ENCODE data around the gene RBM22. TPM values are rescaled to one million over a fixed set of nuclear protein-coding genes. Genes with fewer than 3 reads are reported as not detected.
A peak's percentile ranks its signal among the peaks of the same experiment; 100 is the strongest.

Gene RBM22
- total and polyA plus RNA-seq, 12 donors, result 18.6 to 41.0 (median 29.0) TPM

GRCh38 chr5:150642991-150643710, 57.7 kb downstream of the RBM22 start:
- intact Hi-C loops (cut with DNase I), result loop anchor here in 4 of 10 donors (5.0 kb wide), 2 partner anchors 46 to 51 kb away; no protein-coding TSS in a partner anchor
- ATAC-seq (no peak), DNase-seq (no peak)
- peaks cover 46 to 100% (median 97%) of the 10 kb centered on the region in 9 donors for H3K4me1 ChIP-seq
- TF ChIP-seq, protein P1, sequence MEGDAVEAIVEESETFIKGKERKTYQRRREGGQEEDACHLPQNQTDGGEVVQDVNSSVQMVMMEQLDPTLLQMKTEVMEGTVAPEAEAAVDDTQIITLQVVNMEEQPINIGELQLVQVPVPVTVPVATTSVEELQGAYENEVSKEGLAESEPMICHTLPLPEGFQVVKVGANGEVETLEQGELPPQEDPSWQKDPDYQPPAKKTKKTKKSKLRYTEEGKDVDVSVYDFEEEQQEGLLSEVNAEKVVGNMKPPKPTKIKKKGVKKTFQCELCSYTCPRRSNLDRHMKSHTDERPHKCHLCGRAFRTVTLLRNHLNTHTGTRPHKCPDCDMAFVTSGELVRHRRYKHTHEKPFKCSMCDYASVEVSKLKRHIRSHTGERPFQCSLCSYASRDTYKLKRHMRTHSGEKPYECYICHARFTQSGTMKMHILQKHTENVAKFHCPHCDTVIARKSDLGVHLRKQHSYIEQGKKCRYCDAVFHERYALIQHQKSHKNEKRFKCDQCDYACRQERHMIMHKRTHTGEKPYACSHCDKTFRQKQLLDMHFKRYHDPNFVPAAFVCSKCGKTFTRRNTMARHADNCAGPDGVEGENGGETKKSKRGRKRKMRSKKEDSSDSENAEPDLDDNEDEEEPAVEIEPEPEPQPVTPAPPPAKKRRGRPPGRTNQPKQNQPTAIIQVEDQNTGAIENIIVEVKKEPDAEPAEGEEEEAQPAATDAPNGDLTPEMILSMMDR (IDR thresholded peaks at IDR 0.05), result no peak
- WGBS, 2 donors, result 74 to 78% methylated on average over 12 of the region's 12 CpGs
- H3K36me3 ChIP-seq, result peaks cover 0 to 30% (median 2%) of the 10 kb centered on the region in 9 donors
- H3K9me3 ChIP-seq, result no peaks in the 10 kb centered on the region
- H3K27me3 ChIP-seq, result no peaks in the 10 kb centered on the region
- H3K4me3 ChIP-seq, result peak overlapping the region in 9 of 10 donors; percentile 23 to 63 (median 53)
- H3K27ac ChIP-seq, result peak overlapping the region; percentile 91 to 100 (median 96)

DNA sequence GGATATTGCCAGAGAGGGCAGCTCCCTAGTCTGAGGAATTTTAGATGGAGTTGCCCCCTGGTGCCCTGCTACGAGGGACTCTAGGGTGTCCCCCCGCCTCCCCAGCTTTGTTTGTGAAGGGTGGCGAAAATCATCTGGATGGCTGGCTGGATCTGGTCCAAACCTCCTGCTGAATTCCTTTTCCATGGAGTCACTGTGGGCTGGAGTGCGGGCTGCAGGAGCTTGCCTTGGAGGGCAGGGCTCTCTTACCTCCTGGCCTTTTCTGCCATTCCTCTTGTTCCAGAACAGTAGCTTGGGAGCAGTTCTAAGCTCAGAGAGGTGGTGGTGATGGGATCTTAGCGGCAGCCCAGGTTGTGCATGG, 58.3 kb downstream of the RBM22 start:
- Histone ChIP-seq H3K27me3 (no peaks in the 10 kb centered on the region), H3K4me3 (peak overlapping the region in 9 of 10 donors; percentile 28 to 63 (median 53)), H3K9me3 (no peaks in the 10 kb centered on the region), H3K4me1 (peaks cover 50 to 100% (median 97%) of the 10 kb centered on the region in 9 donors), H3K36me3 (peaks cover 0 to 25% (median 0%) of the 10 kb centered on the region in 9 donors), H3K27ac (peak overlapping the region; percentile 91 to 100 (median 96))
- DNase-seq (peak; percentile 64 to 86), ATAC-seq (peak; percentile 11 to 50 (median 35))
- TF ChIP-seq, protein P1 (IDR thresholded peaks at IDR 0.05), result no peak
- intact Hi-C loops (cut with DNase I), result loop anchor here in 4 of 10 donors (5.0 kb wide), 2 partner anchors 45 to 50 kb away; no protein-coding TSS in a partner anchor
- WGBS, 2 donors, result 9 to 13% methylated on average over 5 of the region's 5 CpGs

DNA sequence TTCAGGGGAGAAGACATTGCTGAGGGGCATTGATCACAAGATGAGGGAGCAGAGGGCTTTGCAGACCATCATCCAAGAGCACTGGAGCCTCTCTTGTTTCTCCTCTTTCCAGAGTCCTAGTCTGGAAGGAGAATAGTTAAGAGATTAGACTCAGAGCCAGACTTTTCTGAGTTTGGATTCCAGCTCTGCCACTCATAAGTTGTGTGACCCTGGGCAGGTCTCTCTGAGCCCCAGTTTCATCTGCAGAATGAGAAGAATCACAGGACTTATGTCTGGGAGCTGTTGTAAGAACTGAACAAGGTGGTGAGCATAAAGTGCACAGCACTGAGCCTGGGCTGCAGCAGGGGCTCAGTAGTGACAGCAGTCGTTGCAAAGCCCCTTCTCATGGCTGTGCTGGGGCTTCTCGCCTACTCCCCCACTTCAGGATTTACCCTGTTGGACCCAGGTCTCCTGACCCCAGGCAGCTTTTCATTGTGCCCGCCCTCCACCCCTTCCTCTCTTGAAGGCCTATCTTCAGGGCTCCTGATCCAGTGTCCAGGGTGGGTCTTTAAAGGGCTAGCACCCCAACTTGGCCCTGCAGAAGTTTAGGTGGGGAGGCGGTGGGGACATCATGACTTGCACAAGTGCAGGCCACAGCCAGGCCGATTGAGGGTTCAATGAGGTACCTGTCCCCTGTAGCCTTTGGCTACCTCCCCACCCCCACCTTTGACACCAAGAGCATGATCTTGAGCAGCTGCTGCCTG, 58.9 kb downstream of the RBM22 start:
- Histone ChIP-seq H3K27ac (peak overlapping the region; percentile 91 to 100 (median 96)), H3K9me3 (no peaks in the 10 kb centered on the region), H3K4me1 (peaks cover 48 to 100% (median 96%) of the 10 kb centered on the region in 9 donors), H3K27me3 (no peaks in the 10 kb centered on the region), H3K36me3 (peaks cover 0 to 29% (median 0%) of the 10 kb centered on the region in 9 donors), H3K4me3 (peak overlapping the region; percentile 11 to 63 (median 52))
- ATAC-seq, result no peak
- TF ChIP-seq, protein P1 (IDR thresholded peaks at IDR 0.05), result no peak
- WGBS, 2 donors, result 42 to 51% methylated on average over 5 of the region's 5 CpGs
- intact Hi-C loops (cut with DNase I), result loop anchor here in 5 of 10 donors (2.0 to 5.0 kb wide), 3 partner anchors 17 to 50 kb away; no protein-coding TSS in a partner anchor
- DNase-seq, result no peak

DNA sequence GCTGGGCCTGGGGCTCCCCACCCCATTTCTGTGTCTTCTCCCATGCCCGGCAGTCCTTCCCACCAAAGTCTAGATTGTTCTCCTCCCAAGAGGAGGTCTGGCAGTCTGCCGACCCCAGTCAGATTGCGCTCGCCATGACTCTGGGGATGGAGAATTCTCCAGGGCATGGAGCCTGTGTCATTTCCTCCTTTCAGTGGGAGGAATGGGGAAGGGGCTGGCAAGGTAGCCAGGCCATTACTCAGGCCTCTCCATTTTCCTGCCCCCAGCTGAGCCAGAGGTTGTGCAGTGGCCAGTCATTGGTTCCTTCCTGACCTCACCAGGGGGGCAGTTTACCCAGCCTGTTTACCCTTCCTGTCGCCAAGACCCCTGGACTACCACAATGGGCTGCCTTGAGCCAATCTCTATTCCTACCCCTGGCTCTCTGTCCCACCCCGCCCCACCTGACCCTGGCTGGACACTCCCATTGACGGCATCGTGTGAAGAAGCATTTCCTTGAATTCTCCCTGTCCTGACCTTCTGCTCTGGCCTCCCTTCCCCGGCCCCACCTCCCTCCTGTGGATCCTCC, 59.8 kb downstream of the RBM22 start:
- TF ChIP-seq, protein P1 (IDR thresholded peaks at IDR 0.05), result no peak
- peak overlapping the region; percentile 26 to 63 (median 52) for H3K4me3 ChIP-seq
- peaks cover 50 to 100% (median 96%) of the 10 kb centered on the region in 9 donors for H3K4me1 ChIP-seq
- peaks cover 0 to 24% (median 0%) of the 10 kb centered on the region in 9 donors for H3K36me3 ChIP-seq
- peak; percentile 62 to 83 for DNase-seq
- H3K9me3 ChIP-seq, result no peaks in the 10 kb centered on the region
- intact Hi-C loops (cut with DNase I), result loop anchor here in 5 of 10 donors (2.0 to 5.0 kb wide), 3 partner anchors 16 to 49 kb away; no protein-coding TSS in a partner anchor
- H3K27ac ChIP-seq, result peak overlapping the region; percentile 91 to 100 (median 96)
- ATAC-seq, result peak; percentile 48 to 78 (median 64)
- no peaks in the 10 kb centered on the region for H3K27me3 ChIP-seq
- 22 to 30% methylated on average over 9 of the region's 9 CpGs for WGBS, 2 donors
